Renal cortical epithelial cell (primary cell): ENCODE results near the gene LAMC1. TPM values are rescaled to one million over a fixed set of nuclear protein-coding genes. Genes with fewer than 3 reads are reported as not detected.

Experiments used
- DNase-seq: peaks from one replicate; pipeline ENCODE4 v3.0.0-alpha.2; 2011; ENCODE audit warnings: low read depth
- total RNA-seq: library from RNA; depleted of rRNA; stranded (reverse); fragments of >200 nt; gene quantifications from 2 replicates; pipeline ENCODE4 v1.2.3, GENCODE V29; 2014

Gene LAMC1
- total RNA-seq, 1 donor from 2014 or later: 266 TPM

DNA sequence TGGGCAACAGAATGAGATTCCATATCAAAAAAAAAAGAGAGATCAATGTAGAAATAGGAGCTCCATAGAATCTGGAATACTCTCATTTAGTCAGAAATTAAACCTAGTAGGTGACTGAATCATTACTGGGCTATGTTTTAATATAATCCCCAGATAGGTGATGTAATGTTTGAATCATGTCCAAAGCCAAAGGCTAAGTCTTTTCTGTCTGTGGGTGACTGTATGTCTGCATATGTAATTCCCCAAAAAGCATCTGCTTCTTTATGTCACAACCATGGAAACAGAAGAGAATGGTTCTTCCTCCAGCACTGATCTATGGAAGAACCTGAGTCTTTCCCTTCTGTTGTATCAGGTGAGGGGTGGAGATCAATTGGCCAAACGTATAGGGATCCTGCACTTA is 168.6 kb downstream of the LAMC1 start:
- peak; percentile 68 for DNase-seq

DNA sequence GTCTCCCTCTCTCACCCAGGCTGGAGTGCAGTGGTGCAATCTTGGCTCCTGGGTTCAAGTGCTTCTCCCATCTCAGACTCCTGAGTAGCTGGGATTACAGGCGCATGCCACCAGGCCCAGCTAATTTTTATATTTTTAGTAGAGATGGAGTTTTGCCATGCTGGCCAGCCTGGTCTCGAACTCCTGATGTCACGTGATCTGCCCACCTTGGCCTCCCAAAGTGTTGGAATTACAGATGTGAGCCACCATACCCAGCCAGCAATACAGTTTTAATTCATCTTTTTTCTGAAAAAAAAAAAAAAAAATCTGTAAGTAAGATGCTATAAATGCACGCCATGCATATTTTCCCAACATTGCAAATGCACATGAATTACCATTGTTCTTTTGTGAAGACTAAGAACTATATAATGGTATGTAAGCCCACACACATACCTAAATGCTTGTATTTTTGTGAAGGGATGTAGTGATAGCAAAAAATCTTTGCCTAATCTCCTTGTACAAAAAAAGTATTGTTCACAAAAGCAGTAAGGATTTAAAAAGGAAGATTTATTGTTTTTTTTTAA is 170.8 kb downstream of the LAMC1 start:
- DNase-seq: no peak

DNA sequence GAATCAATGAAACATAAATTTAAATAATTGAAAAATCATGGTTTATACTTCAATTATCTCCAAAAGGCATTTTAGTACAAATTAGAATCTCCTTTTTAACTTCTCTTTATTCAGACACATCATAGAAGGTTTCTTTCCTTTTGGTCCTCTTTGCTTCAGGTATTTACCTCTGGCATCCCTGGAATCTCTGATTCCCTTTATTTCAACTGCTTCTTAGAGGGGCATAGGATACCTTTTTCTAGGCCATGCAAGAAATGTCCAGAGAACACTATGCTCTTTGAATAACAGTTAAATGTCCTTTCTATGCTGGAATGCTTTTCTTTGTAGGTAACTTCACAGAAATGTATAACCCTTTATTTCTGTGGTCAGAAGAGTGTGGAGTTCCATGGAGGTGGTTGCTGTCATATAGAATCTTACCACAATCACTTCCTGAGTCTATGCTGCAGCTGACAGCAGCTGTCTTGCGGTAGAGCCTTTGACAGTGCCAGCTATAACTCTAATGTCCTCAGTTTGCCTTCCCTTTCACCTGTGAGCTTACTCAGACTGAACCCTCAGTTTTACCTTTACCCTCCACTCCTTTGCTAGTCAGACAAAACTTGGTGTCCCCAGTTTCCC is 171.4 kb downstream of the LAMC1 start:
- DNase-seq: no peak

DNA sequence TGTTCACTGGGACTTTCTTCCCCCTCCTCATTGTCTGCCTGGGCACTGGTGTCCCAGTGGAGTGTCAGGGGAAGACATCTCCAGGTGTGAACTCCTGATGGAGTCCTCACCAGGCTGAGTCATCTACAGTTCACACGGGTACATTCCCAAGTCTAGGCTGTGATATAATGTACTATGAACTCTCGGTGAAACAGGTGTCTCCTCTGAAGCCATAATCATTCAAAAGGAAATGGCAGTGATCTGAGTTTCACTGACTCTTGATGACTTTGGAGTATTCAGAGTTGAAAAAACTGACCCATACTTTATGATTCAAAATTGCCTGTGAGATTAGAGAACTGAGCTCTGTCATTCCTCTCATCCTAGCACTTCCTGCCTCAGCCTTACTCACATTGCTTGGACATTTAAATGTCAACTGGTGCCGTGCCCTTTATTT is 171.9 kb downstream of the LAMC1 start:
- peak; percentile 66 for DNase-seq

Other genes starting within 250 kb of the LAMC1 start
- 0.35 and 1.5 TPM in 2 replicates for gene NPL, start 233.6 kb upstream of the LAMC1 start, total RNA-seq
- gene DHX9, start 184.1 kb upstream of the LAMC1 start, total RNA-seq: 156 and 195 TPM in 2 replicates
- 0.20 TPM in 1 of 2 replicates, not detected in the other for gene SHCBP1L, start 70.3 kb upstream of the LAMC1 start, total RNA-seq
- 128 and 1,305 TPM in 2 replicates for gene LAMC2, start 162.8 kb downstream of the LAMC1 start, total RNA-seq